K562 (cell line): ENCODE results near the gene ACSM6. TPM values are rescaled to one million over a fixed set of nuclear protein-coding genes. Genes with fewer than 3 reads are reported as not detected.

ENCODE experiments used
- NFE2L1 ChIP-seq: fragments of 450-650 bp; IDR thresholded peaks from 2 replicates; pipeline ENCODE4 v1.6.1; 2016; ENCODE audit warnings: missing genetic modification characterization, low read depth, mild to moderate bottlenecking, missing compliant biosample characterization, moderate library complexity, borderline replicate concordance
- NUFIP1 ChIP-seq: fragments of 450-650 bp; IDR thresholded peaks from 2 replicates; pipeline ENCODE4 v1.6.1; 2018; ENCODE audit not compliant: partially characterized antibody
- POLR3A ChIP-seq: IDR thresholded peaks from 2 replicates; pipeline ENCODE4 v1.6.1; 2011; ENCODE audit warnings: borderline replicate concordance, mild to moderate bottlenecking, moderate library complexity; ENCODE audit not compliant: insufficient read length, insufficient read depth; ENCODE audit errors: extremely low read depth
- SMARCA4 ChIP-seq: fragments of 450-650 bp; IDR thresholded peaks from 2 replicates; pipeline ENCODE4 v1.6.1; 2016
- TFAP4 ChIP-seq: sonication (generic); formaldehyde crosslinking; IDR thresholded peaks from 2 replicates; pipeline ENCODE4 v1.8.0; 2022; ENCODE audit warnings: missing genetic modification reagents, mild to moderate bottlenecking, moderate library complexity, borderline replicate concordance
- ZBTB49 ChIP-seq: sonication (generic); formaldehyde crosslinking; IDR thresholded peaks from 2 replicates; pipeline ENCODE4 v1.8.0; 2022; ENCODE audit warnings: missing genetic modification reagents, mild to moderate bottlenecking, borderline replicate concordance
- ZNF57 ChIP-seq: fragments of 450-650 bp; formaldehyde crosslinking; IDR thresholded peaks from 2 replicates; pipeline ENCODE4 v1.4.0; 2020; ENCODE audit warnings: mild to moderate bottlenecking, moderate library complexity
- polyA plus RNA-seq, 8 experiments: library from polyadenylated mRNA; depleted of rRNA in 4 of 8; stranded (reverse) in 5 of 8; unstranded in 3 of 8; fragments of >200 nt; fragmentation: Nextera tagmentation in 2 of 8; fragmentation: Illumina TruSeq in 1 of 8; extraction: Ambion mirVana in 2 of 8; extraction: Trizol in 1 of 8; gene quantifications; 2 replicates each; pipeline versions ENCODE4 v1.2.1 to v1.2.3, GENCODE V29; 2011 to 2014; ENCODE audit warnings: inconsistent platforms in 1 of 8, missing spikeins in 1 of 8
- total RNA-seq, 7 experiments: library from RNA; depleted of rRNA in 6 of 7; stranded (reverse); fragments of >200 nt in 6 of 7; fragmentation: Illumina TruSeq in 2 of 7; extraction: Trizol in 2 of 7; gene quantifications; 2 replicates each; pipeline versions ENCODE4 v1.2.1 to v1.2.3, GENCODE V29; 2011 to 2021; ENCODE audit warnings: low replicate concordance in 1 of 7
- TF ChIP-seq, protein P1 (sequence below): fragments of 250-450 bp; sonication (Bioruptor Pico); IDR thresholded peaks from 2 replicates; pipeline ENCODE4 v1.4.0; 2020; ENCODE audit warnings: mild to moderate bottlenecking, moderate library complexity

The ACSM6 gene
- total and polyA plus RNA-seq, 9 of the 15 experiments (the other 6 are each of a cell fraction or from before 2014, with no cell fraction given): not detected

DNA sequence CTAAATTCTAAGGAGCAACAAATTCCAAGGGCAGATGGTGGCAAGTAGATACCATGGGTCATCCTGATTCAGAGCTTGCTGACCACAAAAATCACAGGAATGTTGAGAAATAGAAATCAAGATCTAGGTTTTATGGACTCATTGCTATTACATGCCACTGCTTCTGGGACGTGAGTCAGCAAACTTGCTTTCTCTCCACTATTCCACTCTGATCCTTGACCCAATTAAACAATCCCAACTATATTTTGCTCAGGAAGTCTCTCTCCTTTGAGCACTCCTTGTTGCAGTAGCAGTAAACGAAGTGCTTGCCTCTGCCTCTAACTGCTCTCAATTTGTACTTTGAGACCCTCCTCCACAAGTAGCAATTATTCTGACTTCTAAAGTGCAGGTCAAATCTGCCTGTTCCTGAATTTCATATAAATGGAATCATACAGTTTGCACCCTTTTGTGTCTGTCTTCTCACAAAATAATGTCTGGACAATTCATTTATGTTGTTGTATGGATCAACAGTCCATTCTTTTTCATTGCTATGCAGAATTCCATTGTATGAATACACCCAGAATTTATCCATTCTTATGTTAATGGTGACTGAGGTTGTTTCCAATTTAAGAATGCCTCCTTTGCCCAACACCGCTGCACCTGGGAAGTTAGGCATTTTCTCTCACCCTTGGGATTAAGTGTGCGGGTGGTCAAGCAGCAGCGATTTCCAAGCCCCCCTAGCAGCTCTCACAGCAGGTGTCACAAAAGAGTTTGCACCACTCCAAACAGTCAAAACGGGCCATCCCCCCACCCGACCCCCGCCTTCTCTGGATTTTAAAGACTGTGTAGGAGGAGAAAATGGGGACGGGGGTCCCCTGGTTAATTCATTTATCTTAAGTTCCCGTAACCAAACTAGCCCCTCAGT is 35.9 kb downstream of the ACSM6 start (continued):
- TF ChIP-seq NFE2L1 (tag) (no peak), ZNF57 (CRISPR knock-in tag) (no peak), ZBTB49 (CRISPR knock-in tag) (no peak), POLR3A (no peak), NUFIP1 (no peak), TFAP4 (CRISPR knock-in tag) (no peak), SMARCA4 (no peak)
- TF ChIP-seq, protein P1, sequence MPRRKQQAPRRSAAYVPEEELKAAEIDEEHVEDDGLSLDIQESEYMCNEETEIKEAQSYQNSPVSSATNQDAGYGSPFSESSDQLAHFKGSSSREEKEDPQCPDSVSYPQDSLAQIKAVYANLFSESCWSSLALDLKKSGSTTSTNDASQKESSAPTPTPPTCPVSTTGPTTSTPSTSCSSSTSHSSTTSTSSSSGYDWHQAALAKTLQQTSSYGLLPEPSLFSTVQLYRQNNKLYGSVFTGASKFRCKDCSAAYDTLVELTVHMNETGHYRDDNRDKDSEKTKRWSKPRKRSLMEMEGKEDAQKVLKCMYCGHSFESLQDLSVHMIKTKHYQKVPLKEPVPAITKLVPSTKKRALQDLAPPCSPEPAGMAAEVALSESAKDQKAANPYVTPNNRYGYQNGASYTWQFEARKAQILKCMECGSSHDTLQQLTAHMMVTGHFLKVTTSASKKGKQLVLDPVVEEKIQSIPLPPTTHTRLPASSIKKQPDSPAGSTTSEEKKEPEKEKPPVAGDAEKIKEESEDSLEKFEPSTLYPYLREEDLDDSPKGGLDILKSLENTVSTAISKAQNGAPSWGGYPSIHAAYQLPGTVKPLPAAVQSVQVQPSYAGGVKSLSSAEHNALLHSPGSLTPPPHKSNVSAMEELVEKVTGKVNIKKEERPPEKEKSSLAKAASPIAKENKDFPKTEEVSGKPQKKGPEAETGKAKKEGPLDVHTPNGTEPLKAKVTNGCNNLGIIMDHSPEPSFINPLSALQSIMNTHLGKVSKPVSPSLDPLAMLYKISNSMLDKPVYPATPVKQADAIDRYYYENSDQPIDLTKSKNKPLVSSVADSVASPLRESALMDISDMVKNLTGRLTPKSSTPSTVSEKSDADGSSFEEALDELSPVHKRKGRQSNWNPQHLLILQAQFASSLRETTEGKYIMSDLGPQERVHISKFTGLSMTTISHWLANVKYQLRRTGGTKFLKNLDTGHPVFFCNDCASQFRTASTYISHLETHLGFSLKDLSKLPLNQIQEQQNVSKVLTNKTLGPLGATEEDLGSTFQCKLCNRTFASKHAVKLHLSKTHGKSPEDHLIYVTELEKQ: no peak
